Neutrophil (primary cell): ENCODE measurements around the gene SEH1L.

Experiments used
- H3K27ac ChIP-seq: fragments of 200-600 bp; sonication (generic); 2 replicates; pipeline ENCODE4 v1.5.1; 2016; ENCODE audit warnings: mild to moderate bottlenecking, moderate library complexity
- H3K27me3 ChIP-seq: fragments of 200-600 bp; sonication (generic); 2 replicates; pipeline ENCODE4 v1.6.0; 2016; ENCODE audit warnings: mild to moderate bottlenecking
- H3K36me3 ChIP-seq: fragments of 200-600 bp; sonication (generic); 2 replicates; pipeline ENCODE4 v1.5.1; 2017
- H3K4me1 ChIP-seq, 2 experiments: fragments of 200-600 bp in 1 of 2; sonication (generic) in 1 of 2; 1 replicate in 1 of 2; 2 replicates in 1 of 2; pipeline versions ENCODE4 v1.5.1 to v1.6.1; 2013 to 2016; ENCODE audit warnings: low read depth in 1 of 2, low read length in 1 of 2, mild to moderate bottlenecking in 1 of 2, moderate library complexity in 1 of 2; ENCODE audit not compliant: control insufficient read depth in 1 of 2, insufficient read depth in 1 of 2
- H3K4me3 ChIP-seq, 2 experiments: fragments of 200-600 bp in 1 of 2; sonication (generic) in 1 of 2; 1 replicate in 1 of 2; 2 replicates in 1 of 2; pipeline ENCODE4 v1.5.1; 2013 to 2016; ENCODE audit warnings: low read depth in 1 of 2, low read length in 1 of 2, mild to moderate bottlenecking in 1 of 2, moderate library complexity in 1 of 2
- H3K9me3 ChIP-seq: fragments of 200-600 bp; sonication (generic); 2 replicates; pipeline ENCODE4 v1.5.1; 2016
- CTCF ChIP-seq: fragments of 200-600 bp; sonication (generic); IDR thresholded peaks from 2 replicates; pipeline ENCODE4 v1.5.1; 2016; ENCODE audit warnings: antibody characterized with exemption

The SEH1L gene

GRCh38 chr18:12946549-12947284 lies 1.1 kb upstream of the SEH1L start:
- H3K36me3 ChIP-seq = no peaks in the 10 kb centered on the region
- no peaks in the 10 kb centered on the region for H3K9me3 ChIP-seq
- no peaks in the 10 kb centered on the region for H3K27me3 ChIP-seq
- peaks cover 25% of the 10 kb centered on the region in 2 experiments for H3K4me1 ChIP-seq
- no peak for TF ChIP-seq CTCF
- peak overlapping the region; percentile 92 for H3K4me3 ChIP-seq
- peak overlapping the region; percentile 89 for H3K27ac ChIP-seq

GRCh38 chr18:12948050-12948804 lies 416 bp downstream of the SEH1L start:
- Histone ChIP-seq H3K9me3 (no peaks in the 10 kb centered on the region), H3K27me3 (no peaks in the 10 kb centered on the region), H3K27ac (peak overlapping the region; percentile 89), H3K4me3 (peak overlapping the region; percentile 66 to 92), H3K36me3 (no peaks in the 10 kb centered on the region), H3K4me1 (peaks cover 25% of the 10 kb centered on the region in 2 experiments)
- TF ChIP-seq CTCF = peak; percentile 31

- peaks cover 7% of the 10 kb centered on the region for H3K36me3 ChIP-seq
- H3K9me3 ChIP-seq = no peaks in the 10 kb centered on the region
- no peak for TF ChIP-seq CTCF
- H3K27me3 ChIP-seq = no peaks in the 10 kb centered on the region
- no peaks in the 10 kb centered on the region for H3K4me1 ChIP-seq
- H3K27ac ChIP-seq = no peak overlapping the region
- H3K4me3 ChIP-seq = no peak overlapping the region
Observed at GRCh38 chr18:12958478-12958877, 10.7 kb downstream of the SEH1L start.

GRCh38 chr18:12960395-12960794 lies 12.6 kb downstream of the SEH1L start:
- Histone ChIP-seq H3K4me1 (peaks cover 0 to 3% of the 10 kb centered on the region in 2 experiments), H3K36me3 (peaks cover 5% of the 10 kb centered on the region), H3K4me3 (no peak overlapping the region), H3K9me3 (no peaks in the 10 kb centered on the region), H3K27ac (no peak overlapping the region), H3K27me3 (no peaks in the 10 kb centered on the region)
- TF ChIP-seq CTCF = no peak

- H3K4me1 ChIP-seq = peaks cover 0 to 3% of the 10 kb centered on the region in 2 experiments
- peaks cover 5% of the 10 kb centered on the region for H3K36me3 ChIP-seq
- H3K27me3 ChIP-seq = no peaks in the 10 kb centered on the region
- H3K27ac ChIP-seq = no peak overlapping the region
- TF ChIP-seq CTCF = no peak
- no peak overlapping the region for H3K4me3 ChIP-seq
- H3K9me3 ChIP-seq = no peaks in the 10 kb centered on the region
Observed at GRCh38 chr18:12960853-12961397, 13.1 kb downstream of the SEH1L start.
